ENCODE results near the gene NEK8.

NEK8 gene

GRCh38 chr17:28715217-28715616, 13.4 kb upstream of the NEK8 start:
- ATAC-seq, result no peak
- TF ChIP-seq, protein P1, sequence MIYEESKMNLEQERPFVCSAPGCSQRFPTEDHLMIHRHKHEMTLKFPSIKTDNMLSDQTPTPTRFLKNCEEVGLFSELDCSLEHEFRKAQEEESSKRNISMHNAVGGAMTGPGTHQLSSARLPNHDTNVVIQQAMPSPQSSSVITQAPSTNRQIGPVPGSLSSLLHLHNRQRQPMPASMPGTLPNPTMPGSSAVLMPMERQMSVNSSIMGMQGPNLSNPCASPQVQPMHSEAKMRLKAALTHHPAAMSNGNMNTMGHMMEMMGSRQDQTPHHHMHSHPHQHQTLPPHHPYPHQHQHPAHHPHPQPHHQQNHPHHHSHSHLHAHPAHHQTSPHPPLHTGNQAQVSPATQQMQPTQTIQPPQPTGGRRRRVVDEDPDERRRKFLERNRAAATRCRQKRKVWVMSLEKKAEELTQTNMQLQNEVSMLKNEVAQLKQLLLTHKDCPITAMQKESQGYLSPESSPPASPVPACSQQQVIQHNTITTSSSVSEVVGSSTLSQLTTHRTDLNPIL (CRISPR knock-in tag; IDR thresholded peaks at IDR 0.05; ENCODE audit: low read depth), result no peak
- TF ChIP-seq POU6F1 (CRISPR knock-in tag; IDR thresholded peaks at IDR 0.05; ENCODE audit: borderline replicate concordance, low read depth), result no peak
- TF ChIP-seq SNAI2 (CRISPR knock-in tag; IDR thresholded peaks at IDR 0.05), result no peak
- no peak for TF ChIP-seq OSR1 (CRISPR knock-in tag; IDR thresholded peaks at IDR 0.05)
- TF ChIP-seq, protein P2, sequence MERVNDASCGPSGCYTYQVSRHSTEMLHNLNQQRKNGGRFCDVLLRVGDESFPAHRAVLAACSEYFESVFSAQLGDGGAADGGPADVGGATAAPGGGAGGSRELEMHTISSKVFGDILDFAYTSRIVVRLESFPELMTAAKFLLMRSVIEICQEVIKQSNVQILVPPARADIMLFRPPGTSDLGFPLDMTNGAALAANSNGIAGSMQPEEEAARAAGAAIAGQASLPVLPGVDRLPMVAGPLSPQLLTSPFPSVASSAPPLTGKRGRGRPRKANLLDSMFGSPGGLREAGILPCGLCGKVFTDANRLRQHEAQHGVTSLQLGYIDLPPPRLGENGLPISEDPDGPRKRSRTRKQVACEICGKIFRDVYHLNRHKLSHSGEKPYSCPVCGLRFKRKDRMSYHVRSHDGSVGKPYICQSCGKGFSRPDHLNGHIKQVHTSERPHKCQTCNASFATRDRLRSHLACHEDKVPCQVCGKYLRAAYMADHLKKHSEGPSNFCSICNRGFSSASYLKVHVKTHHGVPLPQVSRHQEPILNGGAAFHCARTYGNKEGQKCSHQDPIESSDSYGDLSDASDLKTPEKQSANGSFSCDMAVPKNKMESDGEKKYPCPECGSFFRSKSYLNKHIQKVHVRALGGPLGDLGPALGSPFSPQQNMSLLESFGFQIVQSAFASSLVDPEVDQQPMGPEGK (CRISPR knock-in tag; IDR thresholded peaks at IDR 0.05; ENCODE audit: borderline replicate concordance), result no peak
- TF ChIP-seq, protein P3, sequence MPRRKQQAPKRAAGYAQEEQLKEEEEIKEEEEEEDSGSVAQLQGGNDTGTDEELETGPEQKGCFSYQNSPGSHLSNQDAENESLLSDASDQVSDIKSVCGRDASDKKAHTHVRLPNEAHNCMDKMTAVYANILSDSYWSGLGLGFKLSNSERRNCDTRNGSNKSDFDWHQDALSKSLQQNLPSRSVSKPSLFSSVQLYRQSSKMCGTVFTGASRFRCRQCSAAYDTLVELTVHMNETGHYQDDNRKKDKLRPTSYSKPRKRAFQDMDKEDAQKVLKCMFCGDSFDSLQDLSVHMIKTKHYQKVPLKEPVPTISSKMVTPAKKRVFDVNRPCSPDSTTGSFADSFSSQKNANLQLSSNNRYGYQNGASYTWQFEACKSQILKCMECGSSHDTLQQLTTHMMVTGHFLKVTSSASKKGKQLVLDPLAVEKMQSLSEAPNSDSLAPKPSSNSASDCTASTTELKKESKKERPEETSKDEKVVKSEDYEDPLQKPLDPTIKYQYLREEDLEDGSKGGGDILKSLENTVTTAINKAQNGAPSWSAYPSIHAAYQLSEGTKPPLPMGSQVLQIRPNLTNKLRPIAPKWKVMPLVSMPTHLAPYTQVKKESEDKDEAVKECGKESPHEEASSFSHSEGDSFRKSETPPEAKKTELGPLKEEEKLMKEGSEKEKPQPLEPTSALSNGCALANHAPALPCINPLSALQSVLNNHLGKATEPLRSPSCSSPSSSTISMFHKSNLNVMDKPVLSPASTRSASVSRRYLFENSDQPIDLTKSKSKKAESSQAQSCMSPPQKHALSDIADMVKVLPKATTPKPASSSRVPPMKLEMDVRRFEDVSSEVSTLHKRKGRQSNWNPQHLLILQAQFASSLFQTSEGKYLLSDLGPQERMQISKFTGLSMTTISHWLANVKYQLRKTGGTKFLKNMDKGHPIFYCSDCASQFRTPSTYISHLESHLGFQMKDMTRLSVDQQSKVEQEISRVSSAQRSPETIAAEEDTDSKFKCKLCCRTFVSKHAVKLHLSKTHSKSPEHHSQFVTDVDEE (CRISPR knock-in tag; IDR thresholded peaks at IDR 0.05), result no peak
- no peak for TF ChIP-seq ARNTL (CRISPR knock-in tag; IDR thresholded peaks at IDR 0.05; ENCODE audit: borderline replicate concordance, low read depth)
- no peak for TF ChIP-seq RARB (CRISPR knock-in tag; IDR thresholded peaks at IDR 0.05)
- TF ChIP-seq ZC3H10 (CRISPR knock-in tag; IDR thresholded peaks at IDR 0.05), result no peak

GRCh38 chr17:28716740-28717577, 11.6 kb upstream of the NEK8 start:
- no peak for ATAC-seq

More at GRCh38 chr17:28716740-28717577, 11.6 kb upstream of the NEK8 start:
- TF ChIP-seq ZNF565 (CRISPR knock-in tag; conservative IDR thresholded peaks at IDR 0.05; ENCODE audit: low read depth) (no peak), CSDC2 (CRISPR knock-in tag; IDR thresholded peaks at IDR 0.05) (no peak), GLIS3 (CRISPR knock-in tag; IDR thresholded peaks at IDR 0.05) (no peak), POU6F1 (CRISPR knock-in tag; IDR thresholded peaks at IDR 0.05; ENCODE audit: borderline replicate concordance, low read depth) (no peak), ISL1 (CRISPR knock-in tag; IDR thresholded peaks at IDR 0.05) (no peak), TOX (CRISPR knock-in tag; IDR thresholded peaks at IDR 0.05; ENCODE audit: borderline replicate concordance) (no peak), OSR1 (CRISPR knock-in tag; IDR thresholded peaks at IDR 0.05) (no peak)
- TF ChIP-seq, protein P4, sequence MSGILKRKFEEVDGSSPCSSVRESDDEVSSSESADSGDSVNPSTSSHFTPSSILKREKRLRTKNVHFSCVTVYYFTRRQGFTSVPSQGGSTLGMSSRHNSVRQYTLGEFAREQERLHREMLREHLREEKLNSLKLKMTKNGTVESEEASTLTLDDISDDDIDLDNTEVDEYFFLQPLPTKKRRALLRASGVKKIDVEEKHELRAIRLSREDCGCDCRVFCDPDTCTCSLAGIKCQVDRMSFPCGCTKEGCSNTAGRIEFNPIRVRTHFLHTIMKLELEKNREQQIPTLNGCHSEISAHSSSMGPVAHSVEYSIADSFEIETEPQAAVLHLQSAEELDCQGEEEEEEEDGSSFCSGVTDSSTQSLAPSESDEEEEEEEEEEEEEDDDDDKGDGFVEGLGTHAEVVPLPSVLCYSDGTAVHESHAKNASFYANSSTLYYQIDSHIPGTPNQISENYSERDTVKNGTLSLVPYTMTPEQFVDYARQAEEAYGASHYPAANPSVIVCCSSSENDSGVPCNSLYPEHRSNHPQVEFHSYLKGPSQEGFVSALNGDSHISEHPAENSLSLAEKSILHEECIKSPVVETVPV (CRISPR knock-in tag; IDR thresholded peaks at IDR 0.05), result no peak
